Sigmoid colon (tissue), 7 donors: Measurements from ENCODE around the gene BMP10. TPM values are rescaled to one million over a fixed set of nuclear protein-coding genes. Genes with fewer than 3 reads are reported as not detected.

Experiments used
- polyA plus RNA-seq, 3 donors: library from polyadenylated mRNA; stranded (reverse); fragments of 200-250 nt; gene quantifications; one replicate each; pipeline ENCODE4 v1.2.3, GENCODE V29; 2013
- total RNA-seq, 4 donors: library from RNA; depleted of rRNA; stranded (reverse); fragments of >200 nt; gene quantifications; one replicate each; pipeline ENCODE4 v1.1.0, GENCODE V29; 2016
- donor health status: healthy with polysubstance abuse.
- donor health status: Bipolar disorder and iron deficiency.
- donor health status: healthy.

BMP10 gene
- total and polyA plus RNA-seq, 7 donors: not detected

Other genes with a start within 250 kb of the BMP10 start
- 1 to 10 TPM in 2 of 4 donors, under 1 TPM in 1, not detected in 1; 0.28 to 1.1 (median 1.1) TPM for gene PROKR1, start 227.8 kb downstream of the BMP10 start, total RNA-seq
- under 1 TPM in 1 of 3 donors, not detected in 2; 0.20 TPM for gene PROKR1, start 227.8 kb downstream of the BMP10 start, polyA plus RNA-seq
- gene ARHGAP25, start 136.6 kb downstream of the BMP10 start, total RNA-seq: 1 to 10 TPM; 2.6 to 6.4 (median 5.7) TPM
- 10 to 100 TPM in 1 of 3 donors, 1 to 10 TPM in 2; 2.8 to 18.1 (median 7.2) TPM for gene ARHGAP25, start 136.6 kb downstream of the BMP10 start, polyA plus RNA-seq
- gene GKN2, start 81.5 kb upstream of the BMP10 start, total RNA-seq: not detected
- 10 to 100 TPM in 1 of 3 donors, 1 to 10 TPM in 1, not detected in 1; 1.2 to 14.4 TPM for gene GKN2, start 81.5 kb upstream of the BMP10 start, polyA plus RNA-seq
- gene GKN1, start 103.2 kb upstream of the BMP10 start, total RNA-seq: not detected
- gene GKN1, start 103.2 kb upstream of the BMP10 start, polyA plus RNA-seq: 10 to 100 TPM in 1 of 3 donors, not detected in 2; 78.7 TPM
- 10 to 100 TPM; 44.6 to 79.8 (median 53.2) TPM for gene ANTXR1, start 141.8 kb upstream of the BMP10 start, total RNA-seq
- 10 to 100 TPM in 1 of 3 donors, 1 to 10 TPM in 2; 3.0 to 28.8 (median 8.3) TPM for gene ANTXR1, start 141.8 kb upstream of the BMP10 start, polyA plus RNA-seq